GM12891 (cell line): Measurements from ENCODE around the gene MDN1.
"Not testable (repeated sequence)": the region's sequence is repeated elsewhere in the genome, so short reads cannot be mapped to it uniquely, and the experiment has no call there.

Source experiments
- DNase-seq: peaks from one replicate; pipeline ENCODE4 v3.0.0; 2011; ENCODE audit warnings: low spot score; ENCODE audit not compliant: insufficient read length
- FAIRE-seq: peaks from 2 replicates; lab custom pipeline; 2011; peaks lifted over from hg19 to GRCh38; lab: Jason Lieb, UNC
- PAX5 ChIP-seq: IDR thresholded peaks from 2 replicates; pipeline ENCODE4 v1.6.1; 2011; ENCODE audit warnings: low read length, moderate library complexity, mild to moderate bottlenecking; ENCODE audit not compliant: insufficient read depth, severe bottlenecking
- POLR2A ChIP-seq: IDR thresholded peaks from 2 replicates; pipeline ENCODE4 v1.6.1; 2011; ENCODE audit warnings: low read depth, low read length, control low read depth
- POLR2AphosphoS5 ChIP-seq: IDR thresholded peaks from 2 replicates; pipeline ENCODE4 v1.6.1; 2011; ENCODE audit warnings: low read depth, low read length, control low read depth
- POU2F2 ChIP-seq: IDR thresholded peaks from 2 replicates; pipeline ENCODE4 v1.6.1; 2011; ENCODE audit warnings: low read depth, mild to moderate bottlenecking, control low read depth, low read length, moderate library complexity
- SPI1 ChIP-seq: IDR thresholded peaks from 2 replicates; pipeline ENCODE4 v1.6.1; 2011; ENCODE audit warnings: low read depth, low read length, control low read depth
- TAF1 ChIP-seq: IDR thresholded peaks from 2 replicates; pipeline ENCODE4 v1.6.1; 2011; ENCODE audit warnings: low read depth, low read length, control low read depth

The MDN1 gene

DNA sequence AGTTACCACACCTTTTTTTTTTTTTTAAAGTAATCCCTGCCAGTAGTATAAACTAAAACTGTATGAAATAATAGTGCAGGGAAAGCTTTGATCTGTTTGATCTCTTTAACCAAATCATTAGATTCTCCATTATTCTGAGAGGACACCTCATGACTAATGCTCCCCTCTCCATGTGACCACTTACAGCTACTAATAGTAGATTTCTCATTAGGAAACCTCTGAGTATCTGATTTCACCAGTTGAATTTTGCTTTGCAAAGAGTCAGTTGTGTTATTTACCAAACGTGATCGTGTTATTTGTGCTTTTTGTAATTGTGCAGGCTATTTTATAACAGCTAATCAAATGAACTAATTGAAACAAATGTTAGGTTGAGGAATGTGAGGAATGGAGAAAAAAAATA lies 22.6 kb upstream of the MDN1 start:
- DNase-seq (no peak), FAIRE-seq (no peak)
- TF ChIP-seq POLR2A = no peak
- TF ChIP-seq SPI1 = no peak
- no peak for TF ChIP-seq TAF1
- no peak for TF ChIP-seq POLR2AphosphoS5
- TF ChIP-seq PAX5 = no peak
- no peak for TF ChIP-seq POU2F2

DNA sequence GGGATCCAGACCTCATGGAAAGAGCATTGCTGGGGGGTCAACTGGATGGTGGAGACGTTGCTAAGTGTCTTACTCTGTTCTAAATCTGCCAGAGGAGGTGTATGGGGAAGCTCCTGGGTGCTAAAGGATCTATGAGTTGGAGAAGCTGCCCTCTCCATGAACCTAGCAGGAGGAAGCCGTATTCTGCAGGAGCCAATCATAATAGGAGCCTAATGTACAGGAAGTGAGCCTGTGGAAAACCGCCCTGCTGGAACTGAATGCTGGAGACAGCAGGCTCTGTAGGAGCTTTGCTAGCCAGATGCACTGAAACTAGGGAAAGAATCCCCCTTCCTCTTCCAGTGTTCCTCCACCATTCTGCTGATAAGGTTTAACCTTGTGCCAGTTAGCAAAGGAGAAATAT lies 20.9 kb upstream of the MDN1 start:
- FAIRE-seq (no peak), DNase-seq (no peak)
- TF ChIP-seq POLR2AphosphoS5 = no peak
- no peak for TF ChIP-seq TAF1
- TF ChIP-seq PAX5 = no peak
- no peak for TF ChIP-seq SPI1
- TF ChIP-seq POLR2A = no peak
- no peak for TF ChIP-seq POU2F2

DNA sequence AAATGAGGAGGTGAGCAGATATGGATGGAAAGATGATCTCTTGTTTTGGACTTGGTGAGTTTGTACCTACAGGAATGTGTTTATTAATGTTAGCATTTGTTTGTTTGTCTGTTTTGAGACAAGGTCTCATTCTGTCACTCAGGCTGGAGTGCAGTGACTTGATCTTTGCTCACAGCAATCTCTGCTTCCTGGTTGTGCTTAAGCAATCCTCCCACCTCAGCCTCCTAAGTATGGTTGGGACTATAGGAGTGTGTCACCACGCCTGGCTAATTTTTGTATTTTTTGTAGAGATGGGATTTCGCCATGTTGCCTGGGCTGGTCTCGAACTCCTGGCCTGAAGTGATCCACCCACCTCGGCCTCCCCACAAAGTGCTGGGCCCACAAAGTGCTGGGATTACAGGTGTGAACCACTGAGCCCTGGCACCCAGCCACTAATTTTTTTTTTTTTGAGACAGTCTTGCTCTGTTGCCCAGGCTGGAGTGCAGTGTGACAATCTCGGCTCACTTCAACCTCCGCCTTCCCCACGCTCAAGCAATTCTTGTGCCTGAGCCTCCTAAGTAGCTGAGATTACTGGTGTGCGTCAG lies 17.1 kb upstream of the MDN1 start:
- TF ChIP-seq POLR2A = no peak
- no peak for DNase-seq
- FAIRE-seq = no peak

DNA sequence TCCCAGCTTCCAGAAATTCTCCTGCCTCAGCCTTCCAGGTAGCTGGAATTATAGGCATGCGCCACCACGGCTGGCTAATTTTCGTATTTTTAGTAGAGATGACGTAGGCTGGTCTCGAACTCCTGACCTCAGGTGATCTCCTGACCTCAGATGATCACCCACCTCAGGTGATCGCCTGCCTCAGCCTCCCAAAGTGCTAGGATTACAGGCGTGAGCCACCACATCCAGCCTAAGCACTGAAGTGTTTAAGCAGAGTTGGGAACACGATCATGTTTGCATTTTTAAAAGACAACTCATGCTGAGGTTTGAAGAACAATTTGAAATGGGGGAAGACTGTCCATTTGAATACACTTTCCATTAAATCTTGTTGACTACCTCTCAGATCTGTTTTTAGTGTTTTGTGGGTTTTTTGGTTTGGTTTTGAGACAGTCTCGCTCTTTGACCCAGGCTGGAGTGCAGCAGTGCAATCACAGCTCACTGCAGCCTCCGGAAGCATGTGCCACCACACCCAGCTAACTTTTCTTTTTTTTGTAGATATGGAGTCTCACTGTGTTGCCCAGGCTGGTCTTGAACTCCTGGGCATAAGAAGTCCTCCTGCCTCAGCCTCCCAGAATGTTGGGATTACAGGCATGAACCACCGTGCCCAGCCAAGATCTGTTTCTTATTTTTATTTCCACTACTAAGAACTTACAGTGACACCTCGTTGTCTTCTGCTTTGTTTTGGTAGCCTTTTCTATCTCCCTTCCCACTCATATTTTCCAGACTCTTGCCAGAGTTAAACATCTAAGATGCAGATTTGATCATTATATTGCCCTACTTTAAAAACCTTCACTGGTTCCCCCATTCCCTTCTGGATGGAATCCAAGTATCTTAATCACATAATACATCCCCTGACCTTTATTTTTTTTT lies 15.5 kb upstream of the MDN1 start:
- no peak for TF ChIP-seq TAF1
- TF ChIP-seq POU2F2 = peak; percentile 32
- no peak for DNase-seq
- peak; percentile 84 for FAIRE-seq

DNA sequence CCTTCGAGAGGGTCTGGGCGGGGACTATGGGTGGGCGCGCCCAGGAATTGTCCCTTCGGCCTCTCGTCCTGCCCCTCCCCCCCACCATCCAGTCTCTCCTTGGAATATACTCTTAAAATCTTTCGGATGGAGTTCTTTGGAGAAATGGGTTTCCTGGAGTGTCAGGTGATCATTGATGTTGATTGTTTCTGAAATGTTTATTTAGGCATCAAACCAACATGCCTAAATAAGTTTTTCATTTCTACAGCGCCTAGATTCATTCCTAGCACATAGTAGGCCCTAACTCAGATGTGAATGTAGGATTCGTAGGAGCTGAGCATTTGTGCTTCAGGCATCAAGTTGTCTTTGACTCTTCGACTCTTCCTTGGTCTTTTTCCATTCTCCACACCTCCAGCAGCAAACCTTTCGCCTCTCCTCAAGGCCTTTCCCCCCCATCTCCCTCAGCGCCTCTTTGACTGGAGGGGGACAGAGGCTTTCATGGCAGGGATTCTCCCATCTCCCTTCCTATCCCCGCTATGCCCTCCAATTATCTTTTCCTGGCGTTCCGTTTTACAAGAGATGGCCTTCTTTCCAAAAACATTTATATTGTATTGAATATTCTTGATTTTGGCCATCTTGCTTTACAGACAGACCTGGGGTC lies 10.7 kb upstream of the MDN1 start:
- FAIRE-seq (peak; percentile 16), DNase-seq (no peak)

DNA sequence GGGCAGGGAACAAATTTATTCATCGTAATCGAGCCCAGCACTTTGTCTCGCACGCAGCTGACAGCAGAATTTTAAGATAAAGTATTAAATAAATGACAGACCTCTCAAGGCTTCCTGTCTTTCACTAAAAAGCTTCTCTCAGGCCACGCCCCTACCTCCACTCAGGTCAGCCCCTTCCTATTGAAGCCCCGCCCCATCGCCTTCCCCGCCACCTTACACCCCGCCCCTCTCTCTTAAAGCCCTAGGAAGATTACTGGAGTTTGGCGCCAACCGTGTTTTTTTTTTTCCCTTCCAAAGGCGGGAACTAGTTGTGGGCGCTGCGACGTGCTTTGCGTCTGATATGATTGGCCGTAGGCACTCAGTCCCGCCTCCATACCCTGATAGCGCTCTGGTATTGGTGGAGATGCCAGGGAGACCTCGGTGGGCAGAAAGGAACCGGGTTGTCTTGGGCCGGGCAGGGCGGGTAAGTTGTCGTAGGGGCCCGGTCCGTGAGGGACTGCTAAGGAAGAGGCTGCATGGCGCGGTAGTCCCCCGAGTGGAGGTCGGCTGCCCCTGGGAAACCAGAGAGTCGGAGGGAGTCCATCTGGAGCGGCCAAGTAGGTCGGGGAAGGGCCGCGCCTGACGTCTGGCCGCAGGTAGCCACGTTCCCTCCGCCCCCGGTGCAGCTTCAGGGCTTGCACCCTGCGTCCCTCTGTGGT lies 10.0 kb upstream of the MDN1 start, which contains the start of gene CASP8AP2:
Gene CASP8AP2, plus strand, starts transcription at position 409 of the 698 bp plus-strand sequence.
- FAIRE-seq (peak; percentile 97), DNase-seq (peak; percentile 82)
- TF ChIP-seq POLR2AphosphoS5 = 0 out of 2 replicates have a peak, but pooled peaks have one; percentile 57
- no peak for TF ChIP-seq SPI1
- TF ChIP-seq POLR2A = peak; percentile 72
- TF ChIP-seq TAF1 = 0 out of 2 replicates have a peak, but pooled peaks have one; percentile 53
- 0 out of 2 replicates have a peak, but pooled peaks have one; percentile 45 for TF ChIP-seq POU2F2
- no peak for TF ChIP-seq PAX5

More for the DNA sequence above, 10.7 kb upstream of the MDN1 start:
- TF ChIP-seq POLR2A = peak; percentile 8; the same call in 1 of the 2 replicates
- TF ChIP-seq POU2F2 = no peak
- TF ChIP-seq POLR2AphosphoS5 = 0 out of 2 replicates have a peak, but pooled peaks have one; percentile 36

DNA sequence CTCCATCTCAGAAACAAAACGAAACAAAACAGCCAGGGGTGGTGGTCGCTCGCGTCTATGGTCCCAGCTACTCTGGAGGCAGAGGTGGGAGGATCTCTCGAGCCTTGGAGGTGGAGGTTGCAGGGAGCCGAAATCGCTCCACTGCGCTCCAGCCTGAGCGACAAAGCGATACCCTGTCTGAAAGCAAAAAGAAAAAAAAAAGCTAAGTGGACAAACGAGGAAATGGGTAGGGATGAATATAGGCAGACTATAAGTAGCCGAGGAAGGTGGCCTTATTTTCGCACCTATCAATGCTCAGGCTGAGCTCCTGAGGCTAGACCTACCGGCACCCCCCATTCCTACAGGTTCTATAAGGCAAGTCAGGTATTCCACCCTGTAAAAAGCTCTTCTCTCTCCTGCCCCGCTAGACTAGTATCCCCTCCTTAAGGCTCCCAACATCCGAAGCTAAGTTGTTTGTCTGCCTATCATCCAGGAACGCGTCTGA lies 9.4 kb upstream of the MDN1 start:
- TF ChIP-seq POLR2A (no peak), SPI1 (no peak)
- no peak for DNase-seq
- FAIRE-seq = peak; percentile 57

DNA sequence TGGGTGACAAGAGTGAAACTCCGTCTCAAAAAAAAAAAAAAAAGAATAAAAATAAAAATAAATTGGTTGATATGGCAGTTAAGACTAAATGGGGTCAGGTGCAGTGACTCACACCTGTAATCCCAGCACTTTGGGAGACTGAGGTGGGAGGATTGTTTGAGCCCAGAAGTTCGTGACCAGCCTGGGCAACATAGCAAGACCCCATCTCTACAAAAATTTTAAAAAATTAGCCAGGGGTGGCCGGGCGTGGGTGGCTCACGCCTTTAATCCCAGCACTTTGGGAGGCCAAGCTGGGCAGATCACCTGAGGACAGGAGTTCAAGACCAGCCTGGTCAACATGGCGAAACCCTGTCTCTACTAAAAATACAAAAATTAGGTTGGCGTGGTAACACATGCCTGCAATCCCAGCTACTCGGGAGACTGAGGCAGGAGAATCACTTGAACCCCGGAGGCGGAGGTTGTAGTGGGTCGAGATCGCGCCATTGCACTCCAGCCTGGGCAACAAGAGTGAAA lies 8.9 kb upstream of the MDN1 start:
- not testable (repeated sequence) for DNase-seq, FAIRE-seq

DNA sequence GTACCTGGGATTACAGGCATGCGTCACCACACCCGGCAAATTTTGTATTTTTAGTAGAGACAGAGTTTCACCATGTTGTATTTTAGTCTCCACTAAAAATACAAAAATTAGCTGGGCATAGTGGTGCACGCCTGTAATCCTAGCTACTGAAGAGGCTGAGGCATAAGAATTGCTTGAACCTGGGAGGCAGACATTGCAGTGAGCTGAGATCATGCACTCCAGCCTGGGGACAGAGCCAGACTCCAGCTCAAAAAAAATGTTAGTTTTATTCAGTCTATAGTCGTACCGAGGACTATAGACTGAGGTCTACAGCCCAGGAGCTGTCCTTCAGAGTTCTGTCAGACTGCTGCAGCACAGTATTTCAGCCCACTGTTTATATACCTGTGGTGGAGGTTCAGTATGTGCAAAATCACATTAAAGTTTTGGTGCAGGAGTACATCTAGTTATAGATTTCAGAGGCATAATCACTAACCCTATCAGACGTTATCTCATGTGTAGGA lies 6.5 kb upstream of the MDN1 start:
- TF ChIP-seq POLR2A = no peak
- TF ChIP-seq SPI1 = no peak
- TF ChIP-seq POU2F2 = no peak
- no peak for TF ChIP-seq TAF1
- TF ChIP-seq PAX5 = no peak
- no peak for TF ChIP-seq POLR2AphosphoS5
- DNase-seq (no peak), FAIRE-seq (no peak)

DNA sequence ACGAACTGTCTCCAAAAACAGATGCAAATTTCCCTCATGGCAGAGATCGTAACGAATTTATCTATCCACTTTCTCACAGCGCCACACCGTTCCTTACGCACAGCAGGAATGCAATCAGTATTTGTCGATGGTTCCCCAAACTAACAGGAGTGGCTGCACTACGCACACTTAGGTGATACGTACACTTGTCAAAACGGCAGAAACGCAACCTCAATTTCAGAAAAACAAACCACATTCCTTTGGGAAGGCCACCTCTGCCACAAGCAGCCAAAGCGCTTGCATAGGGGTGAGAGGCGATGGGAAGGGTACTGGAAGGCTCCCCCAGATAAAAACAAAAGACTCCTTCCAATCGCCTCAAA lies 638 bp downstream of the MDN1 start:
- FAIRE-seq (no peak), DNase-seq (no peak)
- TF ChIP-seq POLR2AphosphoS5 (no peak), SPI1 (no peak), PAX5 (no peak), POLR2A (no peak), POU2F2 (no peak), TAF1 (no peak)
